Measurements from ENCODE around the gene SRC.

DNA sequence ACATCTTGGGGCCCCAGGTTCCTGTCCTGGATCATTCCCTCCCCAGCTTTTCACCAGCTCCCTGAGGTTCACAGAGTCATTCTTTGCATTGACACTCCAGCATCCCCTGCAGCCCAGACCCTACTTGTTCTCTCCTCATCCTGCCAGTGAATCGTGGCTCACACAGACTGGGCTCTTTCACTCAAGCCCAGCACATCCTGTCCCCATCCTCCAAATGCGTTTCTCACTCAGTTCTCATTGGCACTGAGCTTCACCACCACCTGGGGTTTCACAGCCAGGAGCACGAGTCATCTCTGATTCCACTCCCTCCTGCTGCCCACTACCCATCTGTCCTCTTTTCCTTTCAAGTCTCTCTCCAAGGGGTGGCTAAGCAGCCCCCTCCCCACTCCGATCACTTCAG is 89.7 kb downstream of the SRC start:
- TF ChIP-seq, protein P1, sequence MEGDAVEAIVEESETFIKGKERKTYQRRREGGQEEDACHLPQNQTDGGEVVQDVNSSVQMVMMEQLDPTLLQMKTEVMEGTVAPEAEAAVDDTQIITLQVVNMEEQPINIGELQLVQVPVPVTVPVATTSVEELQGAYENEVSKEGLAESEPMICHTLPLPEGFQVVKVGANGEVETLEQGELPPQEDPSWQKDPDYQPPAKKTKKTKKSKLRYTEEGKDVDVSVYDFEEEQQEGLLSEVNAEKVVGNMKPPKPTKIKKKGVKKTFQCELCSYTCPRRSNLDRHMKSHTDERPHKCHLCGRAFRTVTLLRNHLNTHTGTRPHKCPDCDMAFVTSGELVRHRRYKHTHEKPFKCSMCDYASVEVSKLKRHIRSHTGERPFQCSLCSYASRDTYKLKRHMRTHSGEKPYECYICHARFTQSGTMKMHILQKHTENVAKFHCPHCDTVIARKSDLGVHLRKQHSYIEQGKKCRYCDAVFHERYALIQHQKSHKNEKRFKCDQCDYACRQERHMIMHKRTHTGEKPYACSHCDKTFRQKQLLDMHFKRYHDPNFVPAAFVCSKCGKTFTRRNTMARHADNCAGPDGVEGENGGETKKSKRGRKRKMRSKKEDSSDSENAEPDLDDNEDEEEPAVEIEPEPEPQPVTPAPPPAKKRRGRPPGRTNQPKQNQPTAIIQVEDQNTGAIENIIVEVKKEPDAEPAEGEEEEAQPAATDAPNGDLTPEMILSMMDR (IDR thresholded peaks at IDR 0.05) = no peak
- no peak for TF ChIP-seq POLR2A (IDR thresholded peaks at IDR 0.05)

Data from lower leg skin (tissue), 3 donors.